Suprapubic skin (tissue), 4 donors: Measurements from ENCODE around the gene TRMO.

Experiments used
- CTCF ChIP-seq, 2 donors: fragments of 200-600 bp in 1 of 2; fragments of 450-650 bp in 1 of 2; sonication (generic) in 1 of 2; IDR thresholded peaks; one replicate each; pipeline ENCODE4 v1.5.1; 2016 to 2019; ENCODE audit warnings: antibody characterized with exemption in 2 of 2, mild to moderate bottlenecking in 1 of 2, moderate library complexity in 1 of 2
- EP300 ChIP-seq: sonication (generic); formaldehyde crosslinking; IDR thresholded peaks from one replicate; pipeline ENCODE4 v1.6.1; 2017; ENCODE audit warnings: antibody characterized with exemption
- POLR2A ChIP-seq, 2 donors: fragments of 450-650 bp; IDR thresholded peaks; one replicate each; pipeline ENCODE4 v1.6.1; 2017; ENCODE audit warnings: antibody characterized with exemption in 2 of 2, mild to moderate bottlenecking in 2 of 2, moderate library complexity in 2 of 2
- POLR2AphosphoS5 ChIP-seq, 3 donors: sonication (generic); formaldehyde crosslinking; IDR thresholded peaks; one replicate each; pipeline ENCODE4 v1.6.1; 2017; ENCODE audit warnings: antibody characterized with exemption in 3 of 3

DNA sequence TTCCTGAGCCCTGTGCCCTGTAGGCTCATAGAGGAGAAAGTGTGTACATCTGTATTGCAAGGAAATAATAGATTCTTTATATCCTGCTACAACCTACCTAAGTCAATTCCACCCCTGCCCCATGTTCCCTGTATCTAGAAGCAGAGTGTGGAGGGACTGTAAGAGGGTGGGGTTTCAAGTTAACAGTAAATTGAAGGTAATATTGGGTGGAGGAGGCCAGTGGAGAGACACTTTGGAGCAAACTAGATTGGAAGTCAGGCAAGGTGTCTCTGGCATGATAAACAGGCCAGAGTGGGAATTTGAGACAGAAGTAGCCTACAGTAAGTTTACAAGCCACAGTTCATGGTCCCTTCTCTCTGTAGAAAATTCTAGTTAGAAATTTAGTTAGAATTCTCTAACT is 17.9 kb upstream of the TRMO start:
- TF ChIP-seq CTCF (IDR thresholded peaks at IDR 0.05) (no peak), EP300 (no peak), POLR2A (IDR thresholded peaks at IDR 0.05) (no peak), POLR2AphosphoS5 (IDR thresholded peaks at IDR 0.05) (no peak)
